Keratinocyte (primary cell): ENCODE data around the gene SMG9. TPM values are rescaled to one million over a fixed set of nuclear protein-coding genes. Genes with fewer than 3 reads are reported as not detected.

Experiments used
- DNase-seq: peaks from one replicate; pipeline ENCODE4 v3.0.0-alpha.2; 2011; ENCODE audit warnings: low read depth, missing footprints, low spot score
- FAIRE-seq: peaks from 2 replicates; lab custom pipeline; 2011; peaks lifted over from hg19 to GRCh38; lab: Jason Lieb, UNC
- H2AFZ ChIP-seq: 2 replicates; pipeline ENCODE4 v1.6.0; 2012; ENCODE audit warnings: low read length, control low read depth, inconsistent platforms; ENCODE audit not compliant: control insufficient read depth
- H3K27ac ChIP-seq: 2 replicates; pipeline ENCODE4 v1.5.1; 2011; ENCODE audit warnings: low read length; ENCODE audit not compliant: control insufficient read depth, insufficient read depth
- H3K27me3 ChIP-seq: 3 replicates; pipeline ENCODE4 v1.6.0; 2011; ENCODE audit warnings: low read length; ENCODE audit not compliant: control insufficient read depth, insufficient read depth; ENCODE audit errors: extremely low read depth
- H3K36me3 ChIP-seq, 2 experiments: 2 replicates in 1 of 2; 3 replicates in 1 of 2; pipeline ENCODE4 v1.5.1; 2011; ENCODE audit warnings: low read length in 2 of 2, mild to moderate bottlenecking in 1 of 2; ENCODE audit not compliant: control insufficient read depth in 2 of 2, insufficient read depth in 2 of 2; ENCODE audit errors: extremely low read depth in 1 of 2
- H3K4me1 ChIP-seq: 3 replicates; pipeline ENCODE4 v1.5.1; 2011; ENCODE audit warnings: low read length; ENCODE audit not compliant: control insufficient read depth, insufficient read depth; ENCODE audit errors: extremely low read depth
- H3K4me2 ChIP-seq: 3 replicates; pipeline ENCODE4 v1.6.0; 2011; ENCODE audit warnings: low read depth, low read length; ENCODE audit not compliant: control insufficient read depth, insufficient read depth; ENCODE audit errors: extremely low read depth
- H3K4me3 ChIP-seq, 3 experiments: fragments of 200-600 bp in 1 of 3; sonication (generic) in 1 of 3; 2 replicates in 2 of 3; 3 replicates in 1 of 3; pipeline ENCODE4 v1.5.1; 2011 to 2016; ENCODE audit warnings: low read length in 3 of 3, mild to moderate bottlenecking in 3 of 3, control low read depth in 2 of 3, inconsistent platforms in 1 of 3, low read depth in 1 of 3, mixed read lengths in 1 of 3, mixed run types in 1 of 3, moderate library complexity in 1 of 3; ENCODE audit not compliant: control insufficient read depth in 2 of 3, insufficient read depth in 2 of 3; ENCODE audit errors: extremely low read depth in 1 of 3
- H3K79me2 ChIP-seq: 2 replicates; pipeline ENCODE4 v1.6.0; 2012; ENCODE audit warnings: low read length; ENCODE audit not compliant: control insufficient read depth, insufficient read depth
- H3K9ac ChIP-seq: 3 replicates; pipeline ENCODE4 v1.6.0; 2011; ENCODE audit warnings: low read length; ENCODE audit not compliant: control insufficient read depth, insufficient read depth; ENCODE audit errors: extremely low read depth
- H3K9me1 ChIP-seq: 3 replicates; pipeline ENCODE4 v1.6.0; 2011; ENCODE audit warnings: low read length; ENCODE audit not compliant: control insufficient read depth, insufficient read depth; ENCODE audit errors: extremely low read depth
- H3K9me3 ChIP-seq: 2 replicates; pipeline ENCODE4 v1.5.1; 2012; ENCODE audit warnings: low read depth, low read length; ENCODE audit not compliant: control insufficient read depth
- H4K20me1 ChIP-seq: 3 replicates; pipeline ENCODE4 v1.6.0; 2011; ENCODE audit warnings: low read length; ENCODE audit not compliant: control insufficient read depth, insufficient read depth; ENCODE audit errors: extremely low read depth
- CTCF ChIP-seq, 3 experiments: IDR thresholded peaks in 1 of 3; conservative IDR thresholded peaks in 1 of 3; optimal IDR thresholded peaks in 1 of 3; 2 replicates in 2 of 3; 3 replicates in 1 of 3; pipeline versions ENCODE3 to v1.5.1; 2011; ENCODE audit warnings: low read length in 3 of 3, mild to moderate bottlenecking in 3 of 3, moderate library complexity in 2 of 3, control low read depth in 1 of 3, inconsistent platforms in 1 of 3; ENCODE audit not compliant: insufficient read depth in 2 of 3; ENCODE audit errors: extremely low read depth in 1 of 3
- EZH2 ChIP-seq: IDR thresholded peaks from one replicate; pipeline ENCODE4 v1.6.1; 2012; ENCODE audit warnings: inconsistent platforms, mild to moderate bottlenecking, low read length, moderate library complexity
- dilution Hi-C: fragments of 300-500 bp; cut with MboI; formaldehyde crosslinking; loops from one replicate; pipeline ENCODE4 v1.7.0; 2020; ENCODE audit warnings: low sequenced_read_pairs; ENCODE audit not compliant: extremely low pct_ligation_motif_present
- polyA plus RNA-seq, 5 experiments: library from polyadenylated mRNA; depleted of rRNA in 3 of 5; stranded (reverse) in 3 of 5; stranded (forward) in 1 of 5; unstranded in 1 of 5; fragments of >200 nt; gene quantifications; 1 replicate in 1 of 5; 2 replicates in 3 of 5; 3 replicates in 1 of 5; pipeline versions ENCODE4 v1.2.1 to v1.2.3, GENCODE V29; 2011 to 2012; ENCODE audit warnings: missing spikeins in 2 of 5, low read depth in 1 of 5, low replicate concordance in 1 of 5

Gene SMG9
- polyA plus RNA-seq, 1 donor (not counting 4 experiments of a cell fraction or from before 2014, with no cell fraction given), result 15.6 TPM

DNA sequence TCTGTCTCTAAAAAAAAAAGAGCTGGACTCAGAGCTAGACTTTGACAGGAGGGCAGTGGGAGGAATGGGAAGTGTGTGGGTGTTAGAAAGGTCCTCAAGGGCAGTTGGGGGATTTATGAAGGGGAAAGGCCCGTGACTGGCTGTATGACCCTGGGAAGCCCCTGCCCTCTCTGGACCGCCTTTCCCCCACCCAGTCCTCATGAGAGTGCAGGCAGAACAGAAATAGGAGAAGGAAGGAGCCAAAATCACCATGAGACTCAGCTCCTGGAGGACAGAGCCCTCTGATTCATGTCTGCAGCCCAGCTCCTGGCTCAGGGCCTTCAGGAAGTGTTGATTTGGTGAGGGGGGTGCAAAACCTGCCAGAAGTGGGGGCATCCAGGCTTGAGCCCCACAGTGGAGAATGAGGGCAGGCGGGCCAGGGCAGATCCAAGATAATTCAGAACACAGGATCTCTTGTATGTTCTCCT lies 8.7 kb upstream of the SMG9 start:
- H3K4me1 ChIP-seq, result peaks cover 34% of the 10 kb centered on the region
- H3K9me1 ChIP-seq, result no peaks in the 10 kb centered on the region
- H3K4me3 ChIP-seq, result no peak overlapping the region
- no peaks in the 10 kb centered on the region for H4K20me1 ChIP-seq
- FAIRE-seq (no peak), DNase-seq (no peak)
- H3K4me2 ChIP-seq, result no peak overlapping the region
- TF ChIP-seq EZH2 (no peak), CTCF (optimal IDR thresholded peaks at IDR 0.05 in 1 of 3, IDR thresholded peaks at IDR 0.05 in 1 of 3, conservative IDR thresholded peaks at IDR 0.05 in 1 of 3; ENCODE audit: extremely low read depth in 1 of 3, insufficient read depth in 2 of 3, low read length in 3 of 3) (no peak)
- H3K27ac ChIP-seq, result peak overlapping the region; percentile 16
- no peak overlapping the region for H2AFZ ChIP-seq
- dilution Hi-C loops, result no loop called here
- H3K79me2 ChIP-seq, result no peaks in the 10 kb centered on the region
- H3K27me3 ChIP-seq, result no peaks in the 10 kb centered on the region
- H3K9me3 ChIP-seq, result no peaks in the 10 kb centered on the region
- no peaks in the 10 kb centered on the region for H3K36me3 ChIP-seq
- no peak overlapping the region for H3K9ac ChIP-seq

DNA sequence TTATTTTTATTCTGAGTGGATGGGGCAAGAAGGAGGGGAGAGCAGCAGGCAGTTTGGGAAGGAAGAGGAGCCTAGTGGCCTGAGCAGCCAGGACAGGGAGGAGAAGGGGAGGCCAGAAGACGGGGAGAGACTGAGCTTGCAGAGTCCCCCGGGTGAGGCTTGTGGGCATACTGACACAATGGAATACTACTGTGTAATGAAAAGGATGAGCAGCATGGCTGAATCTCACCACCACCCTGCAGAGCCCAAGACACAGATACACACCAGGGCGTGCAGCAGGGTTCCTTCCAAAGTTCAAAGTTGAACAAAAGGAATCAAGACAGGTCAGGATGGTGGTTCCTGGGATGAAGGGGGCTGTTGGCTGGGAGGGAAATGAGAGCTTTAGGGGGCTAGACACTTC lies 8.1 kb upstream of the SMG9 start:
- dilution Hi-C loops, result no loop called here
- Histone ChIP-seq H3K9ac (no peak overlapping the region), H3K4me1 (peaks cover 41% of the 10 kb centered on the region), H4K20me1 (no peaks in the 10 kb centered on the region), H3K4me3 (no peak overlapping the region), H3K27me3 (no peaks in the 10 kb centered on the region), H3K9me3 (no peaks in the 10 kb centered on the region), H3K9me1 (no peaks in the 10 kb centered on the region), H3K79me2 (no peaks in the 10 kb centered on the region), H2AFZ (no peak overlapping the region), H3K27ac (no peak overlapping the region), H3K4me2 (no peak overlapping the region), H3K36me3 (no peaks in the 10 kb centered on the region)
- no peak for TF ChIP-seq EZH2
- no peak for TF ChIP-seq CTCF (optimal IDR thresholded peaks at IDR 0.05 in 1 of 3, IDR thresholded peaks at IDR 0.05 in 1 of 3, conservative IDR thresholded peaks at IDR 0.05 in 1 of 3; ENCODE audit: extremely low read depth in 1 of 3, insufficient read depth in 2 of 3, low read length in 3 of 3)
- no peak for DNase-seq
- FAIRE-seq, result no peak
